Thyroid gland (tissue), 4 donors: ENCODE measurements around the gene TTC39A.

Experiments used
- CTCF ChIP-seq, 6 experiments: fragments of 200-600 bp in 3 of 6; fragments of 450-650 bp in 3 of 6; sonication (generic) in 3 of 6; IDR thresholded peaks; one replicate each; pipeline ENCODE4 v1.5.1; 2016 to 2019; ENCODE audit warnings: antibody characterized with exemption in 6 of 6, mild to moderate bottlenecking in 2 of 6, inconsistent platforms in 1 of 6, moderate library complexity in 1 of 6
- POLR2A ChIP-seq, 2 donors: fragments of 450-650 bp; IDR thresholded peaks; one replicate each; pipeline ENCODE4 v1.6.1; 2017; ENCODE audit warnings: antibody characterized with exemption in 2 of 2, mild to moderate bottlenecking in 2 of 2, moderate library complexity in 1 of 2

GRCh38 chr1:51309291-51309690 is 21.1 kb downstream of the TTC39A start:
- no peak for TF ChIP-seq CTCF (IDR thresholded peaks at IDR 0.05)
- TF ChIP-seq POLR2A (IDR thresholded peaks at IDR 0.05): no peak
